ENCODE results near the gene ANKRD63. TPM values are rescaled to one million over a fixed set of nuclear protein-coding genes. Genes with fewer than 3 reads are reported as not detected.

Gene ANKRD63
- polyA plus RNA-seq, 1 donor: 0.16 TPM

- Histone ChIP-seq H3K4me1 (ENCODE audit: control insufficient read depth, insufficient read depth, low read length) (peaks cover 10% of the 10 kb centered on the region), H3K27me3 (ENCODE audit: control insufficient read depth, insufficient read depth, low read length) (peaks cover 21% of the 10 kb centered on the region), H3K4me3 (ENCODE audit: low read length) (no peak overlapping the region), H3K27ac (ENCODE audit: low read length) (no peak overlapping the region), H3K36me3 (ENCODE audit: control insufficient read depth, insufficient read depth, low read length) (peaks cover 9% of the 10 kb centered on the region), H3K9me3 (ENCODE audit: control insufficient read depth, low read depth, low read length) (no peaks in the 10 kb centered on the region)
- WGBS (ENCODE audit: insufficient coverage, low lambda C conversion rate): no CpG with 5 or more reads among the region's 17 CpGs
- no peak for DNase-seq
Measured at GRCh38 chr15:40256638-40257235, 26.1 kb downstream of the ANKRD63 start.

- Histone ChIP-seq H3K36me3 (ENCODE audit: control insufficient read depth, insufficient read depth, low read length) (peaks cover 9% of the 10 kb centered on the region), H3K9me3 (ENCODE audit: control insufficient read depth, low read depth, low read length) (no peaks in the 10 kb centered on the region), H3K4me1 (ENCODE audit: control insufficient read depth, insufficient read depth, low read length) (peaks cover 20% of the 10 kb centered on the region), H3K27ac (ENCODE audit: low read length) (no peak overlapping the region), H3K27me3 (ENCODE audit: control insufficient read depth, insufficient read depth, low read length) (peaks cover 21% of the 10 kb centered on the region), H3K4me3 (ENCODE audit: low read length) (no peak overlapping the region)
- no peak for DNase-seq
- no CpG with 5 or more reads among the region's 4 CpGs for WGBS (ENCODE audit: insufficient coverage, low lambda C conversion rate)
Measured at GRCh38 chr15:40255033-40255432, 27.8 kb downstream of the ANKRD63 start.

GRCh38 chr15:40254452-40254851 lies 28.4 kb downstream of the ANKRD63 start:
- Histone ChIP-seq H3K27me3 (ENCODE audit: control insufficient read depth, insufficient read depth, low read length) (peaks cover 21% of the 10 kb centered on the region), H3K9me3 (ENCODE audit: control insufficient read depth, low read depth, low read length) (no peaks in the 10 kb centered on the region), H3K27ac (ENCODE audit: low read length) (no peak overlapping the region), H3K4me1 (ENCODE audit: control insufficient read depth, insufficient read depth, low read length) (peaks cover 20% of the 10 kb centered on the region), H3K36me3 (ENCODE audit: control insufficient read depth, insufficient read depth, low read length) (peaks cover 9% of the 10 kb centered on the region), H3K4me3 (ENCODE audit: low read length) (no peak overlapping the region)
- no CpG with 5 or more reads among the region's 3 CpGs for WGBS (ENCODE audit: insufficient coverage, low lambda C conversion rate)
- DNase-seq: no peak

- Histone ChIP-seq H3K4me3 (ENCODE audit: low read length) (peak overlapping the region; percentile 65), H3K27me3 (ENCODE audit: control insufficient read depth, insufficient read depth, low read length) (peaks cover 21% of the 10 kb centered on the region), H3K4me1 (ENCODE audit: control insufficient read depth, insufficient read depth, low read length) (peaks cover 20% of the 10 kb centered on the region), H3K27ac (ENCODE audit: low read length) (no peak overlapping the region), H3K9me3 (ENCODE audit: control insufficient read depth, low read depth, low read length) (no peaks in the 10 kb centered on the region), H3K36me3 (ENCODE audit: control insufficient read depth, insufficient read depth, low read length) (peaks cover 9% of the 10 kb centered on the region)
- DNase-seq: no peak
- no CpG with 5 or more reads among the region's 28 CpGs for WGBS (ENCODE audit: insufficient coverage, low lambda C conversion rate)
Measured at GRCh38 chr15:40253167-40253790, 29.6 kb downstream of the ANKRD63 start.

GRCh38 chr15:40252438-40253166 lies 30.3 kb downstream of the ANKRD63 start:
- H3K9me3 ChIP-seq (ENCODE audit: control insufficient read depth, low read depth, low read length): no peaks in the 10 kb centered on the region
- peaks cover 20% of the 10 kb centered on the region for H3K4me1 ChIP-seq (ENCODE audit: control insufficient read depth, insufficient read depth, low read length)
- H3K27ac ChIP-seq (ENCODE audit: low read length): peak overlapping the region; percentile 0
- WGBS (ENCODE audit: insufficient coverage, low lambda C conversion rate): no CpG with 5 or more reads among the region's 82 CpGs
- H3K27me3 ChIP-seq (ENCODE audit: control insufficient read depth, insufficient read depth, low read length): peaks cover 21% of the 10 kb centered on the region
- H3K36me3 ChIP-seq (ENCODE audit: control insufficient read depth, insufficient read depth, low read length): peaks cover 9% of the 10 kb centered on the region
- peak overlapping the region; percentile 65 for H3K4me3 ChIP-seq (ENCODE audit: low read length)
- peak; percentile 61 to 86 for DNase-seq

DNA sequence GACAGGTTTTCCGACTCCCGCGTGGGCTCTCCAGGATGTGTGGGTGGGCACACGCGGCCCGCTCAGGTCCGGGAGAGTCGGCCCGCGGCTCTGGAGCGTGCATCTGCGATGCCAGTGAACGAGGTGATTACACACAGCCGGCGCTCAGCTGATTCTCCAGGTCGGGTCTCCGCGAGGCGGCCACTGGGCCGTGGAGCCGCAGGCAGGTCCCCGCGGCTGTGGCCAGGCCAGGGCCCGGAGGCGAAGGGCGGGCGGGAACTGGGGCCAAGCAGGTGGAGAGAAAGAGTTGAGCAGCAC lies 30.8 kb downstream of the ANKRD63 start:
- H3K4me3 ChIP-seq (ENCODE audit: low read length): peak overlapping the region; percentile 65
- WGBS (ENCODE audit: insufficient coverage, low lambda C conversion rate): no CpG with 5 or more reads among the region's 27 CpGs

GRCh38 chr15:40251486-40252140 lies 31.3 kb downstream of the ANKRD63 start:
- H3K4me3 ChIP-seq (ENCODE audit: low read length): peak overlapping the region; percentile 65
- H3K36me3 ChIP-seq (ENCODE audit: control insufficient read depth, insufficient read depth, low read length): peaks cover 2% of the 10 kb centered on the region
- peak in 1 of 2 donors; percentile 65 for DNase-seq
- H3K27ac ChIP-seq (ENCODE audit: low read length): peak overlapping the region; percentile 0
- WGBS (ENCODE audit: insufficient coverage, low lambda C conversion rate): no CpG with 5 or more reads among the region's 10 CpGs
- peaks cover 25% of the 10 kb centered on the region for H3K4me1 ChIP-seq (ENCODE audit: control insufficient read depth, insufficient read depth, low read length)
- peaks cover 21% of the 10 kb centered on the region for H3K27me3 ChIP-seq (ENCODE audit: control insufficient read depth, insufficient read depth, low read length)
- no peaks in the 10 kb centered on the region for H3K9me3 ChIP-seq (ENCODE audit: control insufficient read depth, low read depth, low read length)

More for the DNA sequence above, 30.8 kb downstream of the ANKRD63 start:
- Histone ChIP-seq H3K27ac (ENCODE audit: low read length) (peak overlapping the region; percentile 0), H3K4me1 (ENCODE audit: control insufficient read depth, insufficient read depth, low read length) (peaks cover 21% of the 10 kb centered on the region), H3K36me3 (ENCODE audit: control insufficient read depth, insufficient read depth, low read length) (peaks cover 4% of the 10 kb centered on the region), H3K27me3 (ENCODE audit: control insufficient read depth, insufficient read depth, low read length) (peaks cover 21% of the 10 kb centered on the region), H3K9me3 (ENCODE audit: control insufficient read depth, low read depth, low read length) (no peaks in the 10 kb centered on the region)
- DNase-seq: no peak

- peaks cover 2% of the 10 kb centered on the region for H3K36me3 ChIP-seq (ENCODE audit: control insufficient read depth, insufficient read depth, low read length)
- H3K4me3 ChIP-seq (ENCODE audit: low read length): no peak overlapping the region
- H3K27me3 ChIP-seq (ENCODE audit: control insufficient read depth, insufficient read depth, low read length): peaks cover 21% of the 10 kb centered on the region
- peaks cover 31% of the 10 kb centered on the region for H3K4me1 ChIP-seq (ENCODE audit: control insufficient read depth, insufficient read depth, low read length)
- 81% methylated on average over 4 of the region's 13 CpGs for WGBS (ENCODE audit: insufficient coverage, low lambda C conversion rate)
- peak overlapping the region; percentile 0 for H3K27ac ChIP-seq (ENCODE audit: low read length)
- no peak for DNase-seq
- no peaks in the 10 kb centered on the region for H3K9me3 ChIP-seq (ENCODE audit: control insufficient read depth, low read depth, low read length)
Measured at GRCh38 chr15:40250771-40251483, 31.9 kb downstream of the ANKRD63 start.

DNA sequence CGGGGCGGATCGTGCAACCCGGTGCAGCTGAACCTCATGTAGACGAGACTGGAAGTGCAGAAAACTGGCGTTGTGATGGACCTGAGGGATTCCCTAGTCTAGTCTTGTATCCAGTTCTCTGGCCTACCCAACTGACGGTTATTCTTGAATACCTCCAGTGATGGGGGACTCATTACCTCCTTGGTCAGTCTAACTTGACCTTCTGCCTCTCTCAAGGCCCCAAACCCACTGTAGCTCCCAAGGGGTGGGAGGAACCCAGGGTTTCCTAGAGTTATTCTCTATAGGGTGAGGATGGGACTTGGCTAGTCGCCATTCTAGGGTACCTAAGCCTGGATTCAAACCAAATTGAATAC lies 32.6 kb downstream of the ANKRD63 start:
- Histone ChIP-seq H3K4me3 (ENCODE audit: low read length) (no peak overlapping the region), H3K27me3 (ENCODE audit: control insufficient read depth, insufficient read depth, low read length) (peaks cover 21% of the 10 kb centered on the region), H3K4me1 (ENCODE audit: control insufficient read depth, insufficient read depth, low read length) (peaks cover 37% of the 10 kb centered on the region), H3K27ac (ENCODE audit: low read length) (no peak overlapping the region), H3K36me3 (ENCODE audit: control insufficient read depth, insufficient read depth, low read length) (peaks cover under 1% of the 10 kb centered on the region), H3K9me3 (ENCODE audit: control insufficient read depth, low read depth, low read length) (no peaks in the 10 kb centered on the region)
- WGBS (ENCODE audit: insufficient coverage, low lambda C conversion rate): no CpG with 5 or more reads among the region's 8 CpGs
- DNase-seq: no peak

Data from large intestine (tissue), 3 donors.